Brain microvascular endothelial cell (primary cell): ENCODE measurements around the gene ZSWIM2.
"Not testable (repeated sequence)": the region's sequence is repeated elsewhere in the genome, so short reads cannot be mapped to it uniquely, and the experiment has no call there.

Experiments used
- DNase-seq: peaks from one replicate; pipeline ENCODE4 v3.0.0-alpha.2; 2020
- H3K27ac ChIP-seq: fragments of 250-450 bp; sonication (Bioruptor Pico); 2 replicates; pipeline ENCODE4 v1.5.1; 2020; ENCODE audit warnings: mild to moderate bottlenecking, moderate library complexity
- H3K27me3 ChIP-seq: fragments of 250-450 bp; sonication (Bioruptor Pico); replicated peaks from 2 replicates; pipeline ENCODE4 v1.5.1; 2020; ENCODE audit warnings: mild to moderate bottlenecking
- H3K36me3 ChIP-seq: fragments of 250-450 bp; sonication (Bioruptor Pico); replicated peaks from 2 replicates; pipeline ENCODE4 v1.5.1; 2020; ENCODE audit warnings: mild to moderate bottlenecking
- H3K4me3 ChIP-seq: 2 replicates; pipeline ENCODE4 v1.5.1; 2011; ENCODE audit warnings: low read depth, mild to moderate bottlenecking, control low read depth, low read length, moderate library complexity
- in situ Hi-C: cut with HindIII; loops from 2 replicates; pipeline ENCODE4 v1.10.0; 2017; ENCODE audit warnings: low sequenced_read_pairs, low pct_ligation_motif_present
- TF ChIP-seq, protein P1 (sequence below): IDR thresholded peaks from 2 replicates; pipeline ENCODE4 v1.5.1; 2011; ENCODE audit warnings: low read depth, mild to moderate bottlenecking, moderate library complexity, low read length, control low read depth, inconsistent platforms; ENCODE audit errors: missing control alignments

Gene ZSWIM2

DNA sequence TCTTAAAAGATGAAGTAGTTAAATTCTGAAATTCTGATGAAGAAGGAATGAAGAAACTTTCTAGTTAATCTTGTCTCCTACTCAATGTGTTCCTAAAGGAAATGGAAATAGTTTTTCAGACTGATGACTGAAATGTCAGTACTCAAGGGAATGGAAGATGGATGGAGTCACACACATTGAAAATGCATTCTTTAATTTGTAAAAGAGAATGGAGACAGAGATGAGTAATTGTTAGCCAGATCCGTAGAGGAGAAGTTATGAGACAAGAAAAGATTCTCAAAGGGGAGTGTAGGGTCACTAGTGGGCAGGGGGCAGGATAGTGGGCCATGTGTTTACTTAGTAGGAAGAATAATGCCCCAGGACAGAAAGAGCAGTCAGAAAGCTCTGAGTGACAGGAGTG is 13.3 kb downstream of the ZSWIM2 start:
- in situ Hi-C loops = no loop called here
- Histone ChIP-seq H3K27me3 (no peaks in the 10 kb centered on the region), H3K27ac (no peak overlapping the region), H3K4me3 (no peak overlapping the region), H3K36me3 (no peaks in the 10 kb centered on the region)
- DNase-seq = no peak
- TF ChIP-seq, protein P1, sequence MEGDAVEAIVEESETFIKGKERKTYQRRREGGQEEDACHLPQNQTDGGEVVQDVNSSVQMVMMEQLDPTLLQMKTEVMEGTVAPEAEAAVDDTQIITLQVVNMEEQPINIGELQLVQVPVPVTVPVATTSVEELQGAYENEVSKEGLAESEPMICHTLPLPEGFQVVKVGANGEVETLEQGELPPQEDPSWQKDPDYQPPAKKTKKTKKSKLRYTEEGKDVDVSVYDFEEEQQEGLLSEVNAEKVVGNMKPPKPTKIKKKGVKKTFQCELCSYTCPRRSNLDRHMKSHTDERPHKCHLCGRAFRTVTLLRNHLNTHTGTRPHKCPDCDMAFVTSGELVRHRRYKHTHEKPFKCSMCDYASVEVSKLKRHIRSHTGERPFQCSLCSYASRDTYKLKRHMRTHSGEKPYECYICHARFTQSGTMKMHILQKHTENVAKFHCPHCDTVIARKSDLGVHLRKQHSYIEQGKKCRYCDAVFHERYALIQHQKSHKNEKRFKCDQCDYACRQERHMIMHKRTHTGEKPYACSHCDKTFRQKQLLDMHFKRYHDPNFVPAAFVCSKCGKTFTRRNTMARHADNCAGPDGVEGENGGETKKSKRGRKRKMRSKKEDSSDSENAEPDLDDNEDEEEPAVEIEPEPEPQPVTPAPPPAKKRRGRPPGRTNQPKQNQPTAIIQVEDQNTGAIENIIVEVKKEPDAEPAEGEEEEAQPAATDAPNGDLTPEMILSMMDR = no peak

DNA sequence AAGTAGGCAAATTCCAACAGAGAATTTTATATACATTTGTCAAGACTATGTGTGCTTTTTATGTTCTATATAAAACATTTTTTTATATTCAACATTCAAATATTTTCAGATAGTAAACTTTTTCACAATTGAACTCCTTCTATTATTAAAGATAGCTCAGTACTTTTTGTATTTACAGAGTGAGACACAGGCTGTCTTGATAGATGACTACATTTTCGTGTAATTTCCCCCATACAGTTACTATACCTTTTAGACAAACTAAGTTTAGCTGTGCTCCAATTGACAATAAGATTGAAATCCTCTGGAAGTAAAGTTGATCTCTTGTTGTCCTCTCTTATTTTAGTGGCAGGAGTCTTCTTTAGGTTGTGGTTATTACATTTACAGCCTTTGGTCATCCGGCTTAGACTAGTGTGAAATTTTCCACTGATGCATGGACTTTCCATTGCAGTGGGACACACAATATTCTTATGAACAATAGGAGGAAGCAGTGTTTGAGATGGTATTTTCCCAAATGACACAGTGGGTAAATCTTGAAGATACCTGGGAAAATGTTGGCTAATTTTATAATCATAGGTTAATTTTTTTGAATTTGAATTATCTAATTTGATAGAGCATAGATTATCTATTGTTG is 21.0 kb downstream of the ZSWIM2 start:
- TF ChIP-seq, protein P1 = no peak
- in situ Hi-C loops = no loop called here

DNA sequence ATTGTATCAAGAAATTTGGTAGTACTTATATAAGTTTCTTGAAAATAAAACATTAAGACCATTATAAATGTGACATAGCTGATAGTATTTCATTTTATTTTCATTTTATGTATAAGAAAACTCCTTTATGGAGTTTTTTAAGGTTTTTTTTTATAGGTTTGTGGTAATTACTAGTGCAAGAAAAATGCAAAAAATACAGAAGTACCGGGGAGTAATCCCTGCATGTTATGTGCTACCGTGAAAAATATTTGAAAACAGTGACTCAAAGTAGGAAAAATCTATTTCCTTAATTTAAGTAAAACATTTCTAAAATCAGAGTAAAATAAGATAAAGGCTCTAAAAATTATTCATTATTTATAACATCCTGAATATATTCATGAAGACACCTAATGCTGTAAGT is 21.6 kb downstream of the ZSWIM2 start:
- H3K4me3 ChIP-seq = no peak overlapping the region
- TF ChIP-seq, protein P1 = no peak
- H3K27ac ChIP-seq = no peak overlapping the region
- in situ Hi-C loops = no loop called here
- H3K27me3 ChIP-seq = no peaks in the 10 kb centered on the region
- no peaks in the 10 kb centered on the region for H3K36me3 ChIP-seq
- no peak for DNase-seq

More for the DNA sequence above, 21.0 kb downstream of the ZSWIM2 start:
- no peak overlapping the region for H3K27ac ChIP-seq
- DNase-seq = no peak
- no peaks in the 10 kb centered on the region for H3K36me3 ChIP-seq
- no peak overlapping the region for H3K4me3 ChIP-seq
- H3K27me3 ChIP-seq = no peaks in the 10 kb centered on the region

DNA sequence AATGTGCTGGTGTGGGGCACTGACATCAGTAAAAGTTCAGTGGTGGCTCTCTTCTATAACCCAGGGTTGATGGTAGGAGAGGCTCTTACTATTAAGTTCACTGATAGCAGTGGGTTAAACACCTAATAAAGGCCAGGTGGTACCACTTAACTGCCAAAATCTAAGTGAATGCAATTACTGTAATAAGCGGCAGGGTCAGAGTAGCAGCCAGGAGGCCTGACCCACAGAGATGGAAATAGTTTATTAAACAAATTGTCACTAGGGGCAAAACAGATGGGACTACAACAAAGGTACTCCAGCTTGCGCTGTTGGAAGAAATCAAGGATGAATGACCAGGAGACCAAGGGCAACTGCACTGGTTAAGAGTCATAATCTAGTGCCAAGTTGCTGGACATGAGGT is 26.6 kb downstream of the ZSWIM2 start:
- no peak overlapping the region for H3K4me3 ChIP-seq
- H3K36me3 ChIP-seq = no peaks in the 10 kb centered on the region
- no peaks in the 10 kb centered on the region for H3K27me3 ChIP-seq
- in situ Hi-C loops = no loop called here
- no peak overlapping the region for H3K27ac ChIP-seq
- TF ChIP-seq, protein P1 = no peak
- no peak for DNase-seq

DNA sequence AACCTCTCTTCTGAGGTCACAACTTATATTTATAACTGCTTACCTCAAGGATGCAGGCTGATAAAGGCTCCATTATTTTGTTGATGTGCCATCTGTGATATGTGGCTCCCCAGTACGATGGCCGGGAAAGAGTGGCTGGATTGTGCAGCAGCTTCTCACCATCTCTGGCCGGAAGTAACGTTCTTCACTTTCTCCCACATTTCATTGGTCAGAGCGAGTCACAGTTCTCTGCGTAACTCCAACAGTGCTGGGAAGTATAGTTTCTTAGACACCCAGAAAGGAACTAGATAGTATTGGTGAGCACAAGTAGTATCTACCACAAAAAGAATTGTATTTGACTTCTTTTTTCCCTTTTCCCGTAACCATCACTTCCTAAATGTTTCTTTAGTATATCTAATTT is 28.7 kb downstream of the ZSWIM2 start:
- in situ Hi-C loops = no loop called here

DNA sequence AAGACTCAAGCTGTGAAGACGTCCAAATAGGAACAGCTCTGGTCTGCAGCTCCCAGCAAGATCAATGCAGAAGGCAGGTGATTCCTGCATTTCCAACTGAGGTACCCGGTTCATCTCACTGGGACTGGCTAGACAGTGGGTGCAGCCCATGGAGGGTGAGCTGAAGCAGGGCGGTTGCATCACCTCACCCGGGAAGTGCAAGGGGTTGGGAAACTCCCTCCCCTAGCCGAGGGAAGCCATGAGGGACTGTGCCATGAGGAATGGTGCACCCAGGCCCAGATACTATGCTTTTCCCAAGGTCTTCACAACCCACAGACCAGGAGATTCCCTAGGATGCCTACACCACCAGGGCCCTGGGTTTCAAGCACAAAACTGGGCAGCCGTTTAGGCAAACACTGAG is 37.2 kb downstream of the ZSWIM2 start:
- in situ Hi-C loops, H3K4me3 ChIP-seq, H3K27ac ChIP-seq, H3K36me3 ChIP-seq, DNase-seq, H3K27me3 ChIP-seq: not testable (repeated sequence)

More for the DNA sequence above, 28.7 kb downstream of the ZSWIM2 start:
- Histone ChIP-seq H3K27me3 (no peaks in the 10 kb centered on the region), H3K4me3 (peak overlapping the region; percentile 3), H3K27ac (no peak overlapping the region), H3K36me3 (no peaks in the 10 kb centered on the region)
- DNase-seq = no peak
- TF ChIP-seq, protein P1 = no peak
